Left ventricle myocardium inferior (tissue), 1 donor: ENCODE measurements around the gene CASR. TPM values are rescaled to one million over a fixed set of nuclear protein-coding genes. Genes with fewer than 3 reads are reported as not detected.

Experiments
- DNase-seq: peaks from one replicate; pipeline ENCODE4 v3.0.0-alpha.2; 2020
- H3K27ac ChIP-seq: fragments of 200-600 bp; replicated peaks from 2 replicates; pipeline ENCODE4 v1.8.0; 2021
- H3K27me3 ChIP-seq: fragments of 200-600 bp; 2 replicates; pipeline ENCODE4 v1.8.0; 2021; ENCODE audit warnings: low read depth
- H3K36me3 ChIP-seq: fragments of 200-600 bp; 2 replicates; pipeline ENCODE4 v1.8.0; 2021
- H3K4me1 ChIP-seq: fragments of 200-600 bp; 2 replicates; pipeline ENCODE4 v1.8.0; 2021
- H3K4me3 ChIP-seq: fragments of 200-600 bp; 2 replicates; pipeline ENCODE4 v1.8.0; 2021; ENCODE audit warnings: mild to moderate bottlenecking, moderate library complexity
- H3K9me3 ChIP-seq: fragments of 200-600 bp; replicated peaks from 2 replicates; pipeline ENCODE4 v1.8.0; 2021
- intact Hi-C: fragments of 100-400 bp; cut with micrococcal nuclease; formaldehyde crosslinking; loops from one replicate; pipeline ENCODE4 v1.11.0; 2022
- total RNA-seq: library from RNA; stranded (reverse); fragmentation: NEBNext Ultra II Directional; extraction: Animal tissue kit (Norgen Biotek cat#: 25700); gene quantifications from one replicate; pipeline ENCODE4 v1.2.1, GENCODE V29; 2021
- TF ChIP-seq, protein P1 (sequence below): fragments of 200-600 bp; IDR thresholded peaks from 2 replicates; pipeline ENCODE4 v1.8.0; 2021; ENCODE audit warnings: antibody characterized with exemption, mild to moderate bottlenecking, borderline replicate concordance
- donor health status: DM: no; HTN: yes; CAD: no; lungs with severe emphysema.

CASR gene
- total RNA-seq, 1 donor from 2014 or later = not detected

DNA sequence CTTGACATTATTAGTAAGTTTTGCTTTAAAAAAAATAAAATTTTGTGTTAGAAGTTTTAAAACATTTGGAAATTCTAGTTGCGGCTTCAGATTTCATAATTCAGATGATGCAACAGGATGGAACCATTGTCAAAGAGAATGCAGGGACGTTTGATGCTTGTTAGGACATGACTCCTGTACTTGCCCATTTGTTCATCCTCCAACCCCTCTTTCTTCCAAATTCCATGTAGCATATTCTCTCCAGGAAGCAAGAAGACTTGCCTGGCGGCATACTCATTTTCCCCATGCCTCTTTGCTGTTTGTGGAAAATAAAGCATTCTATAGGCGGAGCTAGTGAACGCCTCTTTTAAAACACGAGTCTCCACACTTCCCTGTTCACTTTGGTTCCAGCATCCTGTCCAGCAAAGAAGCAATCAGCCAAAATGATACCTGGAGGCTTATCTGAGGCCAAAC, 141.4 kb downstream of the CASR start, which contains the start of gene CSTA:
Gene CSTA, plus strand, starts transcription at position 378 of the 453 bp plus-strand sequence. Its CDS starts 45 bp downstream, at position 423.
- intact Hi-C loops = no loop called here
- peaks cover 7% of the 10 kb centered on the region for H3K27me3 ChIP-seq
- H3K4me1 ChIP-seq = no peaks in the 10 kb centered on the region
- no peak for DNase-seq
- H3K4me3 ChIP-seq = peak within 1 kb of the TSS; percentile 24
- H3K9me3 ChIP-seq = peaks cover 6% of the 10 kb centered on the region
- H3K27ac ChIP-seq = no peak within 1 kb of the TSS
- no peaks in the 10 kb centered on the region for H3K36me3 ChIP-seq
- TF ChIP-seq, protein P1, sequence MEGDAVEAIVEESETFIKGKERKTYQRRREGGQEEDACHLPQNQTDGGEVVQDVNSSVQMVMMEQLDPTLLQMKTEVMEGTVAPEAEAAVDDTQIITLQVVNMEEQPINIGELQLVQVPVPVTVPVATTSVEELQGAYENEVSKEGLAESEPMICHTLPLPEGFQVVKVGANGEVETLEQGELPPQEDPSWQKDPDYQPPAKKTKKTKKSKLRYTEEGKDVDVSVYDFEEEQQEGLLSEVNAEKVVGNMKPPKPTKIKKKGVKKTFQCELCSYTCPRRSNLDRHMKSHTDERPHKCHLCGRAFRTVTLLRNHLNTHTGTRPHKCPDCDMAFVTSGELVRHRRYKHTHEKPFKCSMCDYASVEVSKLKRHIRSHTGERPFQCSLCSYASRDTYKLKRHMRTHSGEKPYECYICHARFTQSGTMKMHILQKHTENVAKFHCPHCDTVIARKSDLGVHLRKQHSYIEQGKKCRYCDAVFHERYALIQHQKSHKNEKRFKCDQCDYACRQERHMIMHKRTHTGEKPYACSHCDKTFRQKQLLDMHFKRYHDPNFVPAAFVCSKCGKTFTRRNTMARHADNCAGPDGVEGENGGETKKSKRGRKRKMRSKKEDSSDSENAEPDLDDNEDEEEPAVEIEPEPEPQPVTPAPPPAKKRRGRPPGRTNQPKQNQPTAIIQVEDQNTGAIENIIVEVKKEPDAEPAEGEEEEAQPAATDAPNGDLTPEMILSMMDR = no peak

DNA sequence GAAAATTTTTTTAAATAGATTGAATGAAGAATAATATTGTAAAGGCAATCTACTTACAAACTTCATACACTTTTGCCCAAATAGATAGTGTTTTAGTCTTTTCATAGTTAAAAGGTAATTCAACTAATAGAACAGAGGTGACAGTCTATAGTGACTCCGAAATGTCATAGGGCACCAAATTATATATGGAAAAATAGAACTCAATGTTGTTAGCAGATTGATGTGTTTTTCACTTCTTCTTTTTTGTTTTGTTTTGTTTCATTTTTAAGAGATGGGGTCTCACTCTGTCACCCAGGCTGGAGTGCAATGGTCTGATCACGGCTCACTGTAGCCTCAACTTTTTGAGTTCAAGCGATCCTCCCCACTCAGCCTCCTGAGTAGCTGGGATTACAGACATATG, 142.3 kb downstream of the CASR start:
- DNase-seq = no peak
- TF ChIP-seq, protein P1 = no peak
- intact Hi-C loops = no loop called here
- peaks cover 7% of the 10 kb centered on the region for H3K27me3 ChIP-seq
- H3K36me3 ChIP-seq = no peaks in the 10 kb centered on the region
- no peak overlapping the region for H3K4me3 ChIP-seq
- no peaks in the 10 kb centered on the region for H3K9me3 ChIP-seq
- H3K27ac ChIP-seq = no peak overlapping the region
- no peaks in the 10 kb centered on the region for H3K4me1 ChIP-seq

DNA sequence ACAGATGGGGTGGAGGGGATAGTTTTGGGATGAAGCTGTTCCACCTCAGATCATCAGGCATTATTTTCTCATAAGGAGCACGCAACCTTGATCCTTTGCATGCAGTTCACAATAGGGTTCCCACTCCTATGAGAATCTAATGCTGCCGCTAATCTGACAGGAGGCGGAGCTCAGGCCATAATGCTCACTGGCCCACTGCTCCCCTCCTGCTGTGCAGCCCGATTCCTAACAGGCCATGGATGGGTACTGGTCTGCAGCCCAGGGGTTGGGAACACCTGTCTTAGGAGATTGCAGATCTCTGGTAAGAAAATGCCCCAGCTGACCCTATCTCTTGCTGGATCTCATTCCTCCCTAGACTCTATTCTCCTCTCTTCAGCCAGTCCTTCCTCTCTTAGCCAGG, 148.4 kb downstream of the CASR start:
- DNase-seq = no peak
- peaks cover 22% of the 10 kb centered on the region for H3K27me3 ChIP-seq
- TF ChIP-seq, protein P1 = no peak
- intact Hi-C loops = no loop called here
- no peak overlapping the region for H3K4me3 ChIP-seq
- no peaks in the 10 kb centered on the region for H3K4me1 ChIP-seq
- H3K27ac ChIP-seq = no peak overlapping the region
- no peaks in the 10 kb centered on the region for H3K36me3 ChIP-seq
- H3K9me3 ChIP-seq = no peaks in the 10 kb centered on the region

DNA sequence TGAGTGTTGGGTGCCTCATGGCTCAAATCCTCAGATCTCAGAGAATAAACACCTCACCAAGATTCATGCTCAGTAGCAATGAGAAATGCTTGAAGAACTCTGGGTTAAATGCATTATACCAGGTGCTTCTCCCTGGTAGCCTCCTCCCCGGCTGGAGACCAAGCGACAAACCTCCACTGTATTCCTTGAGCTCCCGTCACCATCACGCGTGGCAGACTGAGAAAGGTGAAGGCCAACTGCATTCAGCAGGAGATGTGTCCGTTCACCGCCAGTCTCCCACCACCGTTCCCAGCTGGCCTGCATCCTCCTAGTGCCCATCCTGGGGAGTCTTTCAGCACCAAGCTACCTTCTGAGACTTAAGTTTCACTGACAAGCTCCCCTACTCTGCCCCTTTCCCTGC, 149.1 kb downstream of the CASR start:
- Histone ChIP-seq H3K9me3 (no peaks in the 10 kb centered on the region), H3K36me3 (no peaks in the 10 kb centered on the region), H3K27me3 (peaks cover 19% of the 10 kb centered on the region), H3K27ac (no peak overlapping the region), H3K4me1 (no peaks in the 10 kb centered on the region), H3K4me3 (no peak overlapping the region)
- TF ChIP-seq, protein P1 = no peak
- intact Hi-C loops = no loop called here
- DNase-seq = no peak

Other genes starting within 250 kb of the CASR start
- gene ILDR1, start 161.4 kb upstream of the CASR start, total RNA-seq = 0.33 TPM
- gene CD86, start 128.3 kb upstream of the CASR start, total RNA-seq = 3.6 TPM
- gene CSTA, start 141.6 kb downstream of the CASR start, total RNA-seq = 0.74 TPM
- gene MIX23, start 199.6 kb downstream of the CASR start, total RNA-seq = 32.7 TPM
- 141 TPM for gene FAM162A, start 200.5 kb downstream of the CASR start, total RNA-seq
- 3.3 TPM for gene WDR5B, start 232.4 kb downstream of the CASR start, total RNA-seq